Effector memory CD8-positive, alpha-beta T cell (primary cell): ENCODE results near the gene NEDD9.

Experiments used
- ATAC-seq: fragments of 150-1000 bp; cut with Tn5 transposase; replicated peaks from 2 replicates; pipeline ENCODE4 v1.10.0; 2021; ENCODE audit warnings: mild to moderate bottlenecking, moderate library complexity
- DNase-seq, 3 experiments: peaks; one replicate each; pipeline ENCODE4 v3.0.0; 2021
- H3K27ac Mint-ChIP-seq, 2 donors: one replicate each; pipeline ENCODE4 v1.8.0; 2022; ENCODE audit warnings: mild to moderate bottlenecking in 2 of 2, mixed read lengths in 2 of 2, moderate library complexity in 2 of 2
- H3K27me3 Mint-ChIP-seq, 2 donors: one replicate each; pipeline ENCODE4 v1.8.0; 2022; ENCODE audit warnings: mixed read lengths in 2 of 2
- H3K36me3 Mint-ChIP-seq: one replicate; pipeline ENCODE4 v1.8.0; 2022; ENCODE audit warnings: mild to moderate bottlenecking, moderate library complexity, mixed read lengths; ENCODE audit not compliant: insufficient read depth
- H3K4me1 Mint-ChIP-seq, 2 donors: one replicate each; pipeline ENCODE4 v1.8.0; 2022; ENCODE audit warnings: low read depth in 2 of 2, mixed read lengths in 2 of 2
- H3K4me3 Mint-ChIP-seq, 2 donors: one replicate each; pipeline ENCODE4 v1.8.0; 2022; ENCODE audit warnings: mild to moderate bottlenecking in 2 of 2, mixed read lengths in 2 of 2, moderate library complexity in 2 of 2
- H3K9me3 Mint-ChIP-seq, 2 donors: one replicate each; pipeline ENCODE4 v1.8.0; 2022; ENCODE audit warnings: mixed read lengths in 2 of 2

Gene NEDD9

GRCh38 chr6:11136809-11137208, 95.7 kb downstream of the NEDD9 start:
- no peak for DNase-seq
- Mint-ChIP-seq H3K4me3 (no peak overlapping the region), H3K9me3 (no peaks in the 10 kb centered on the region), H3K27me3 (no peaks in the 10 kb centered on the region), H3K36me3 (peaks cover 3% of the 10 kb centered on the region), H3K4me1 (no peaks in the 10 kb centered on the region), H3K27ac (no peak overlapping the region)
- ATAC-seq: no peak
